Measurements from ENCODE around the gene NFASC. TPM values are rescaled to one million over a fixed set of nuclear protein-coding genes. Genes with fewer than 3 reads are reported as not detected.

The NFASC gene
- total and polyA plus RNA-seq, 8 donors: 1.1 to 54.2 (median 13.3) TPM

DNA sequence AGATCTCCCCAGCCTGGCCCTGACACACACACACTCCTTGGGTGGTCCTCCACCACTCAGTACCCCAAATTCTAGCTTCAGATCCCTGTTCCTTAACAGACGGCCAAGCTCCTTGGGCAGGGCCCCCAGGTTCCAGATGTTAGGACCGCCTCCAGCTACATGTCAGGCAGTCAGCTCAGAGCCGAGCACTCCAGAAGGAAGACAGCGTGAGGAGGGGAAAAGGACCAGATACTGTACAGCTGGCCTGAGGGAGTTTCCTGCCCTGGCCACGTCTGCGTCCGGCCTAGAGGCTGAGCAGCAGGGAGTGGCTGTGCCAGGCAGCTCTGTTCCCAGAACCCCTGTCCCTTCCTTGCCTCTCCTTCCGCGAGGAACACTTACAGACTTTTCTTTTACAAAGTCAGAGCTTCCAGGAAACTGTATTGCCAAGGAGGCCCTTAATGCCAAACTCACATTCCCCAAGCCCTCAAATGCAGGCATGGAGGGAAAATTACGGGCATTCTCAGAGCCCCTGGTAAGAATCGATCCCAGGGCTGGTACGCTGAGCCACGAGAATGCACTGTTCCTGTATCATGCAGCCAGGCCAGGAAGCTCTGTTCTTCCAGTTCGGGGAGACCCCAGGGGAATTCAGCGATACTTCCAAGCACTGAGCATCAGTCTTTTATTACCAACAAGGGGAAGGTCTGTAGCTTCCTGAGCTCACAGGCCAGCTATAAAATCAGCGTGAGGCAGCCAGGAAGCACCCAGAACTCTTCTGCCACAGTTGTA, 127.1 kb downstream of the NFASC start:
- Histone ChIP-seq H3K27ac (peak overlapping the region in 3 of 5 donors; percentile 19 to 62 (median 38)), H3K36me3 (peaks cover 0 to 3% (median 0%) of the 10 kb centered on the region in 4 donors), H3K4me1 (peaks cover 0 to 4% (median 1%) of the 10 kb centered on the region in 4 donors), H3K4me3 (no peak overlapping the region), H3K27me3 (peaks cover 0 to 5% (median 0%) of the 10 kb centered on the region in 3 donors), H3K9me3 (no peaks in the 10 kb centered on the region)
- WGBS, 5 donors: 61 to 76% (median 66%) methylated on average over 16 of the region's 16 CpGs
- TF ChIP-seq, protein P1, sequence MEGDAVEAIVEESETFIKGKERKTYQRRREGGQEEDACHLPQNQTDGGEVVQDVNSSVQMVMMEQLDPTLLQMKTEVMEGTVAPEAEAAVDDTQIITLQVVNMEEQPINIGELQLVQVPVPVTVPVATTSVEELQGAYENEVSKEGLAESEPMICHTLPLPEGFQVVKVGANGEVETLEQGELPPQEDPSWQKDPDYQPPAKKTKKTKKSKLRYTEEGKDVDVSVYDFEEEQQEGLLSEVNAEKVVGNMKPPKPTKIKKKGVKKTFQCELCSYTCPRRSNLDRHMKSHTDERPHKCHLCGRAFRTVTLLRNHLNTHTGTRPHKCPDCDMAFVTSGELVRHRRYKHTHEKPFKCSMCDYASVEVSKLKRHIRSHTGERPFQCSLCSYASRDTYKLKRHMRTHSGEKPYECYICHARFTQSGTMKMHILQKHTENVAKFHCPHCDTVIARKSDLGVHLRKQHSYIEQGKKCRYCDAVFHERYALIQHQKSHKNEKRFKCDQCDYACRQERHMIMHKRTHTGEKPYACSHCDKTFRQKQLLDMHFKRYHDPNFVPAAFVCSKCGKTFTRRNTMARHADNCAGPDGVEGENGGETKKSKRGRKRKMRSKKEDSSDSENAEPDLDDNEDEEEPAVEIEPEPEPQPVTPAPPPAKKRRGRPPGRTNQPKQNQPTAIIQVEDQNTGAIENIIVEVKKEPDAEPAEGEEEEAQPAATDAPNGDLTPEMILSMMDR (IDR thresholded peaks at IDR 0.05): no peak
- TF ChIP-seq POLR2A (IDR thresholded peaks at IDR 0.05) (no peak), EP300 (IDR thresholded peaks at IDR 0.05) (no peak), POLR2AphosphoS5 (IDR thresholded peaks at IDR 0.05) (no peak)
- peak in 1 of 2 donors; percentile 86 for DNase-seq
- intact Hi-C loops (cut with DNase I; ENCODE audit: low total_unique reads): no loop called here

DNA sequence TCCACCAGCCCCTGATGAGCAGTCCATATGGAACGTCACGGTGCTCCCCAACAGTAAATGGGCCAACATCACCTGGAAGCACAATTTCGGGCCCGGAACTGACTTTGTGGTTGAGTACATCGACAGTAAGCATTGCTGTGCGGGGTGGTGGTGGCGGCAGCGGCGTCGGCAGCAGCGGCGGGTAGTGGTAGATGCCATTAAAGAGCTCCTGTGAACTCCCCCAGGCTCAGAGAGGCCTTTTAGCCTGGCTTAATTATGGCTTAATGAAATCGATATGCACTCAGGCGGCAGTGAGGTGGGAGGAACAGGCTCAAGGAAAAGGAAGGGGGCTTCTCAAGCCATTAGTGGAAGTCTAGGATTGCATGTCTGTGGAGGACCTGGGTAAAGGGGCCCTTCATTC, 130.5 kb downstream of the NFASC start:
- no peak for DNase-seq
- H3K4me3 ChIP-seq: no peak overlapping the region
- H3K4me1 ChIP-seq: peaks cover 0 to 4% (median 1%) of the 10 kb centered on the region in 4 donors
- no peak overlapping the region for H3K27ac ChIP-seq
- intact Hi-C loops (cut with DNase I; ENCODE audit: low total_unique reads): no loop called here
- 92 to 96% (median 95%) methylated on average over 14 of the region's 14 CpGs for WGBS, 5 donors
- H3K27me3 ChIP-seq: peaks cover 0 to 5% (median 0%) of the 10 kb centered on the region in 3 donors
- H3K9me3 ChIP-seq: no peaks in the 10 kb centered on the region
- H3K36me3 ChIP-seq: no peaks in the 10 kb centered on the region
- no peak for TF ChIP-seq POLR2A (IDR thresholded peaks at IDR 0.05)
- no peak for TF ChIP-seq POLR2AphosphoS5 (IDR thresholded peaks at IDR 0.05)
- TF ChIP-seq EP300 (IDR thresholded peaks at IDR 0.05): no peak
- TF ChIP-seq, protein P1 (IDR thresholded peaks at IDR 0.05): no peak

DNA sequence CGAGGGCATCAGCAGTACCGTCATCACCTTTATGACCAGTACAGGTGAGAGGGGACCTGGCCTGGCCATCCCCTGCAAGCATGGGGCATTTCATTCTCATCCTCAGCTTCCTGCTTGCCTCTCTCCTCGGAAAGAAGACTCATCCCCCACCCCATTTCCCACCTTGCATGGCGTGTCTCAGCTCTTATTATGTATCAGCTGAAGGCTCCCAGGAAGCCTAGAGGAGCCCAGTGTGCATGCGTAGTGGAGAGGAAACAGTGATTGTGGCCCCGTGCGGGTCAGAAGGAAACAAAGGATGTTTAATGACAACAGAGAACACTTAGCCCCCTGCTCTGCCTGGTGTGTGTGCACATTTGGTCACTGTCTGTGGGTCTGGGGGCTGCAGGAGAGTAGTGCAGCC, 132.0 kb downstream of the NFASC start:
- Histone ChIP-seq H3K9me3 (no peaks in the 10 kb centered on the region), H3K4me3 (no peak overlapping the region), H3K27me3 (peaks cover 0 to 5% (median 0%) of the 10 kb centered on the region in 3 donors), H3K27ac (no peak overlapping the region), H3K36me3 (no peaks in the 10 kb centered on the region), H3K4me1 (peaks cover 0 to 3% (median 0%) of the 10 kb centered on the region in 4 donors)
- intact Hi-C loops (cut with DNase I; ENCODE audit: low total_unique reads): no loop called here
- no peak for TF ChIP-seq POLR2AphosphoS5 (IDR thresholded peaks at IDR 0.05)
- no peak for TF ChIP-seq EP300 (IDR thresholded peaks at IDR 0.05)
- TF ChIP-seq POLR2A (IDR thresholded peaks at IDR 0.05): no peak
- TF ChIP-seq, protein P1 (IDR thresholded peaks at IDR 0.05): no peak
- no peak for DNase-seq
- WGBS, 5 donors: 72 to 75% (median 73%) methylated on average over 7 of the region's 7 CpGs

DNA sequence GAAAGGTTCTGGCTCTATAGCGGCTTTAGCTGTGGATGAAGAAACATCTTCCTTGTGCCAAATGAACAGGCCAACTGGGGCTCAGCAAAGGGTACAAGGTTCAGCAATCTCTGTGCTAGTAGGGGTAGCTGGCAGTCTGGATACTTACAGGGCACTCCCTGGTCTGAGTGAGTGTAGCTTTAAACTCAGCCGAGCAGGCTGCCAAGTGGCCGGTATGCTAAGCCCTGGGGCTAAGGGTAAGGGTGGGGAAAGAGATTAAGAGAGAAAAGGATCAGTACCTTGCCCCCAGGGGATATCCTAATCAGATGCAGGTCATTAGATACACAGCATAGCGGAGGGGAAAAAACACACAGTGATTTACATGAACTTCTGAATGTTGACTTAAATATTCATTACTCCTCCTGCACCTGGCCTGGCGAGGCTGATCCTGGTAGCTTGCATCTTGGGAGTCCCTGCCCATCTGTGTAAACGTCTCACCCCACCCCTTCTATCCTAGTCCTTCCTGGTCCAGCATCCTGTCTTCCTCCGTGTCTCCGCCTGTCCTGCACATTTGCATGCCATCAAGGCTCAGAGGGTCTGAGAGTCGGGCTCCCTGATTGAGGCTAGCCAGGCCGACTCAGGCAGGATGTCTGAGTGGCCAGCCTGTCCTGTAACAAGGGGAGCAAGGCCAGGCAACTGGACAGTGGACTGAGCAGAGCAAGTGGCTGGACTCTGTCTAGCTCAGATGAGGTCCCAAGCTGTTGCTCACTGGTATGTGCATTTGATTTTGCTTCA, 132.9 kb downstream of the NFASC start:
- Histone ChIP-seq H3K36me3 (no peaks in the 10 kb centered on the region), H3K4me1 (no peaks in the 10 kb centered on the region), H3K9me3 (no peaks in the 10 kb centered on the region), H3K27ac (no peak overlapping the region), H3K4me3 (no peak overlapping the region), H3K27me3 (peaks cover 0 to 5% (median 0%) of the 10 kb centered on the region in 3 donors)
- whole genome bisulfite sequencing, 5 donors: 47 to 59% (median 53%) methylated on average over 10 of the region's 10 CpGs
- intact Hi-C loops (cut with DNase I; ENCODE audit: low total_unique reads): no loop called here
- DNase-seq: no peak
- TF ChIP-seq POLR2A (IDR thresholded peaks at IDR 0.05): no peak
- no peak for TF ChIP-seq POLR2AphosphoS5 (IDR thresholded peaks at IDR 0.05)
- no peak for TF ChIP-seq EP300 (IDR thresholded peaks at IDR 0.05)
- TF ChIP-seq, protein P1 (IDR thresholded peaks at IDR 0.05): no peak
